Dedifferentiated amniotic fluid mesenchymal stem cell (primary cell): ENCODE measurements around the gene TMEM232.
"Not testable (repeated sequence)": the region's sequence is repeated elsewhere in the genome, so short reads cannot be mapped to it uniquely, and the experiment has no call there.

Source experiments
- DNase-seq: peaks from one replicate; pipeline ENCODE4 v3.0.0-alpha.2; 2016; ENCODE audit errors: extremely low spot score

The TMEM232 gene

DNA sequence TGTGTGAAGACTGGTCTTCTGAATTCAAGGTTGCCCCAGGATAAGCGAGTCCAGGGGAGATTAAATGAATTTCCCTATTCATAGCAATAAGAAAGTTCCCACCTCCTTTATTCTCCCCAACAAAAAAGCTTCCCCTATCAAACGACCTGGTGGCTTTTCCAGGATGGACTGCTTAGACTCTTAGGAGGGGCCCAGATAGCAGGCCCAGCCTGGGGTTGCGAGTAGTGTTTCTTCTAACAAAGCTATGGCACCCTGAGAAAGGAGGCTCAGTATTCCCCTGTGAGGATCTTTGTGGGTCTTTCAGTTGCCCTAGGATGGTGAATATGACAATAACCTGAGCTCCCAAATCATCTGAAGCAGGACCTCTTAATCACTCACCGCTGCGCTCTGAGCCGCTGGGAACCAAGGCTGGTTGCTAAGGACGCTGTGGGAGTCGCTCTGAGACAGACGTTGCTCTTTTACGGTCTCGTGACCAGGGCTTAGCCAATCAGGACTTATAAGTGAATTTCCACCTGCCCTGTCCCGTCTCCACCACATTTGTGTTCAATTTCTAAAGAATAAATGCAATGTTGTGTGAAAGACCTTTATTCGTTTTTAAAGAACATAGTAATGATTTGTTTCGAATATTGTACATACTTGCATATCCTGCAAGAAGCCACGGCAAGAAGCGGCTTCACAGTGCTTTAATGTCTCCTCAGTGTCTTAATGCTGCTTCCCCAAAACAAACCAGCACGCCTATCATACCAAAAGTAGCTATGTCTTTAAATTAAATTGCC lies at the start of gene TMEM232:
TMEM232 (minus strand) TSS at position 423 of the 776 bp plus-strand sequence. CDS start 59,319 bp downstream, outside the sequence.
- peak; percentile 19 for DNase-seq

DNA sequence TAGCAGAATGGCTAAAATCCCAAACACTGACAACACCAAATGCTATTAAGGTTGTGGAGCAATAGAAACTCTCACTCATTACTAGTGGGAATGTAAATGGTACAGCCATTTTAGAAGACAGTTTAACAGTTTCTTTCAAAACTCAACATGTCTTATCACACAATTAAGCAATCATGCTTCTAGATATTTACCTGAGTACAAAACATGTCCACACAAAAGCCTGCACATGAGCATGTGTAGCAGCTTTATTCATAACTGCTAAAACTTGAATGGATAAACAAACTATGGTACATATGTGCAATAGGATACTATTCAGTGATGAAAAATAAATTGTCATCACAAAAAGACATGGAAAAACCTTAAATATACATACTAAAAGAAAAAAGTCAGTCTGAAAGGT lies 43.8 kb upstream of the TMEM232 start:
- DNase-seq, result no peak

DNA sequence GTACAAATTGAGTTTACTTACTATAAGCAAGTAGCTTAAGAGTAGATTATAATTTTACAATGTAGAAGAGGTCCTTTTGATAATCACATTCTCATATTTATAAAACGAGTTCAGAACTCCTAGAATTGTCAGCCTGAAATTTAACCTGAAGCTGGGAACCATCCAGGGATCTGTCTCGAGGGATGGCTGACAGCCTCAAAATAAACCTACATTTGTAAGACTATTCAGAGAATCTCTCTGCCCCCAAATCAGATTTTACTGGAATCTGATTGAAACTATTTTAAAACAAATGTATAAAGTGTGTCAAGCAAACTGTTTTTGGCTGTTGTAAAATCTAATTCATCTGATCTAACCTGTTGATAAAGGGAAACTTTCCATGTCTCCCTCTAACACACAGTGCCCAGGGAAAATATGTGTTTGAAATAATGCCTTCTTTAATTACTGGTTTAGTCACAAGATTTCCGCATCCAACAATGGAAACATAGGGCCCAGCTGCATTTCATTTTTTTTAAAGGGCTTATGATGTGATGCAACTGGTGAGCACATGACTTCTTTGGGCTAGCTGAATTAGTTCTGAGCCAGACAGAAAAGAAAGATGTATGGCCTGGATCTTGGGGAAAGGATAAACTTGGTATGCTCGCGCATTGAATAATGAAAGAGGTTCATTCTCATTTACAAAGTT lies 42.7 kb upstream of the TMEM232 start:
- DNase-seq, result peak; percentile 93

DNA sequence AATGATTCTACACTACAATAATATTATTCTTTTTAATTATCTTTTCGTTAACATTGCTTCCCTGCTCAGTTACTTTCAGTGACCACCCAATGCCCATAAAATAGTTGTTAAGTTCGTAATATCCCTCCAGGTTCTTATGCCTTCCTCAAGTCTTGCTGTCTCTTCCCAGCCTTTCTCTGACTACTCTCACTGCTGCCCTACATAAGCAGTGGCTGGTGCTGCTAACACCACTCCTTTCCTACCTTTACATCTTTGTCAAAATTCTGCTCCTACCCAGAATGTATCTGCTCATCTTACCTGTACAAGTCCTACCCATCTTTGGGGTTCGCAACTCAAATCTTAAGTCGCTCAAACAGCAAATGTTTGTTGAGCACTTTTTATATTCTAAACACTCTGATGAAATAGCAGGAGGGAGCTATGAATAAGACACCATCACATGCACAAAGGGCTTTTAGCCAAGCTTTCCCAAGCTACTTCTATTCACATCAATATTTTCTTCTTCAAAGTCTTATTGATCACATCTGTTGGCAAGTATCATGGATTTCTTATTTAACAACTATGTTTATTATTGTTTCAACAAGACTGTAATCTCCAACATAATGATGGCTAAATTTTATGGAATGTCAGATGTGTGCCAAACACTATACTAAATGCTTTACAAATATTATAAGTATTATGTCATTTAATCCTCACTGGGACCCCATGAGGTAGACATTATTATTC lies 41.8 kb upstream of the TMEM232 start:
- peak; percentile 63 for DNase-seq

DNA sequence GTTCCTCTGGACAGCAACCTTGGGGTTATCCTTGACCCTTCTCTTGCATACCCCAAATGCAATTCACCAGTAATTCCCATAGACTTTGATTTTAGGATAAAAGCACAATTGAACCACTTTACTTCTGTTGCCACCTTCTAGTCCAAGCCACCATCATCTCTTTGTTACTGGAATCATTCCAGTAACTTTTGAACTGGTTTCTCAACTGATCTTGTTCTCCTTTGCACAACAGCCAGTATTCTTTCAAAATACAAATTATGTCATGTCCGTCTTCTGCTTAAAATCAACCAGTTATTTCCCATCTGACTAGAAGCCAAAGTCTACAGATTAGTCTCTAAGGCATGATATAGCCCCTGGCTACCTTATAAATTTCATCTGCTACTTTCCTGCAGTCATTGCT lies 33.7 kb upstream of the TMEM232 start:
- no peak for DNase-seq

DNA sequence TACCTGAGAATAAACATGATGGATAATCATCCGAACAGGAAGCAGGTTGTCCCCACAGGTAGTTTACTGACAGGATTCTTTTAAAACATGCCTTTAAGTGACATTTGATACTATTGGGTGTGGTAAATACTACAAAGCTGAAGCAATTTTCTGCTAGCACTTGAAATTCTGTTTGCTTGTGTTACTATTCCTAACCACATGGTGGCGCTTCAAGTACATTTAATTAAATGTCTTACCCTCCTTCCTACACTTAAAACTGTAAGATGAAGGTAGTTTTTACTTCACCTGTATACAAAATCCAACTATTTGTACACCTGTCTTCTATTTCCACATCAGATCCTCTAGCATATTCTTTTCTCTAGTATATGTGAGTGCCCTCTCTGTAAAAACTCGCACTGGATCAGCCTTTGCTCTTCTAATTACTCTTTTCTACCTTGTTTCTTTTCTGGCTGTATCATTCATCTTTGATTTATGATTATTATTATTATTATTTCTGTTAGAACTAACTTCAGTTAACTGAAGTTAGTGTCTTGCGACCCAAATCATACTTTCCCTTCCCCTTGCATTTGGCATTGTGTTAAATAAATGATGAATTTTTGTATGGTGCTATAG lies 30.8 kb upstream of the TMEM232 start:
- peak; percentile 75 for DNase-seq

DNA sequence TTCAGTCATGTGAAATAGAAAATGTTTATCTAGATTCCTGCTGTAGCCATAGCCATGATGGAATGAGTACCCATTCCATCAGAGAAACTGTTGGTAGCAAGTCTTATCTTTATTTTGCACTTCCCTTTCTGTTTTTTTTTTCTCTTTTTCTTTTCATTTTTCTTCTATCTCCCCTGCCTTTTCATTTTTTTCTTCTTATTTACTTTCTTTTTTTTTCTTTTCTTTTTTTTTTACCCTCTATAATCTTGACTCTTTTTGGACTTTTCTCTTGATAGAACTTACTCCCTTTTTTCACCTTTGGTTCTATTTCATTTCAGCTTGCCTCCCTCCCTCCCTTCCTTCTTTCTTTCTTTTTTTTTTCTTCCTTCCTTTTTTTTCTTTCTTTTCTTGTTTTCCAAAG lies 27.7 kb upstream of the TMEM232 start:
- DNase-seq, result no peak

DNA sequence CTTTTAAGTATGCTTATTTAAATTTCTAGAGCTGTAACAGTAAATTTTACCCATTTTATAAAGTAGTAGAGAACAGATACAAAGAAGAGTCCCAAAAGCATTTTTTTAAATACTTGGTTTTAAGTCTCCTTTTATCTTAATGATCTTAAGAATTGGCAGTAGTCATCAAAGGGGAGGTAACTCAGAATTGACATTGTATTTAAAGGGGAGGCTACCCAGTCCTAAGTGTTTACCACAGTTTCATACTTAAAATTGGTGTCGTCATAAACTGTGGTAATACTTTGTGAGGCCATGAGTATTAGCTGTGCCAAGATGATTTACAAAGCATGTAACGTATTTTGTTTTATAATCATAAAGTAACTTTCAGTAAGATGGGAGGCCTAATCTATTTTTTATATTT lies 27.1 kb upstream of the TMEM232 start:
- DNase-seq, result no peak

DNA sequence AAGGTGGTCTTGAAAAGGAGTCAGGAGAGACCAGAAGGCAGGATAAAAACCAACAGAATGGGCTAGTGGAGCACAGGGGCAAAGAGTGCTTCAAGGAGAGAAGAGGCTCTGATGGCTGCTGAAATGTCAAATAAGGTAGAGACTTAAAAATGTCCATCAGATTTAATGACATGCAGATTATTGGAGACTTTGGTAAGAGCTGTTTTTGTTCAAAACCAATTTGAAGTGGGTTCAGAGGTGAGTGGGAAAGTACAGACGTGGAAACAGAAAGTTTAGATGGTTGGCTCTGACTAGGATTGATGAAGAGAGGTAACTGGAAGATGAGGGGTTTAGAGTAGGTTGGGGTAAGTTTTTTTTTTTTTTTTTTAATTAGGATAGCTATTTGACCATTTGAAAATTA lies 26.5 kb upstream of the TMEM232 start:
- DNase-seq, result no peak

DNA sequence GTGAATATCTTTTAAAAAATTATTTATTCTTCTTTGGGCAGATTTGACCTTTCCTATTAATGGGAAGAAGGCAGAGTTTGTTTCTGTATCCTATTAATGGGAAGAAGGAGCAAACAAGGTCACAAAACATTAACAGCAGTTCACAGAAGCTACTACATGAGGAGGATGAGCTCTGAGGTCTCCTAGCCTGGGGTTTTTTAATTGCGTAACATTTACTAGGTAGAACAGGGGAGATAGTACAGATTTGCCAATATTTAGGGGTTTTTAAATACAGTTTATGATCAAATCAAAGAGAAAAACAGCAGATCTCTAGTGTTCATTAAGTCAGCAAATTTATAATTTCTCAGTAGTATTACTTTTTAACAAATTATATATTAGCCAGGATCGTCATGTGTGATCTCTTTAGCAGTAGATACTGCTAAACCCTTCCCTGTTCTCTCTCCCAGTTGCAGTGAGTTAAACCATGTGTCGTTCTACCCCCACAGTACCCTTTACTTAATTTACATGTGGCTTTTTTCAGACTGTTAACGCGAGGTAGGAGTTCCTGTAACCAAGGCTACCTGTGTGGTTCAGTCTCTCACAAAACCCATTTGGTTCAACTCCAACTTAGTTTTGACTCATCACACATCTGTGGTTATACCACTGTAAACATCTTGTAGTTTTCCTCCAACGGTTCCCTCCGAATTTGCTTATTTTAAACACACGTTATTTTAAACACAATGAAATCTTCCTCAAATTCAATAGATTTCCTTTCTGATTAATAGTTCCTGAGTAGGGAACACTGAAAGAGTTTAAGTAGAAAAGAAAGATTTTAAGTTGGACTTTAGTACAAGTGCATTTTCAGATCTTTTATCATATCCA lies 25.7 kb upstream of the TMEM232 start:
- DNase-seq, result no peak

DNA sequence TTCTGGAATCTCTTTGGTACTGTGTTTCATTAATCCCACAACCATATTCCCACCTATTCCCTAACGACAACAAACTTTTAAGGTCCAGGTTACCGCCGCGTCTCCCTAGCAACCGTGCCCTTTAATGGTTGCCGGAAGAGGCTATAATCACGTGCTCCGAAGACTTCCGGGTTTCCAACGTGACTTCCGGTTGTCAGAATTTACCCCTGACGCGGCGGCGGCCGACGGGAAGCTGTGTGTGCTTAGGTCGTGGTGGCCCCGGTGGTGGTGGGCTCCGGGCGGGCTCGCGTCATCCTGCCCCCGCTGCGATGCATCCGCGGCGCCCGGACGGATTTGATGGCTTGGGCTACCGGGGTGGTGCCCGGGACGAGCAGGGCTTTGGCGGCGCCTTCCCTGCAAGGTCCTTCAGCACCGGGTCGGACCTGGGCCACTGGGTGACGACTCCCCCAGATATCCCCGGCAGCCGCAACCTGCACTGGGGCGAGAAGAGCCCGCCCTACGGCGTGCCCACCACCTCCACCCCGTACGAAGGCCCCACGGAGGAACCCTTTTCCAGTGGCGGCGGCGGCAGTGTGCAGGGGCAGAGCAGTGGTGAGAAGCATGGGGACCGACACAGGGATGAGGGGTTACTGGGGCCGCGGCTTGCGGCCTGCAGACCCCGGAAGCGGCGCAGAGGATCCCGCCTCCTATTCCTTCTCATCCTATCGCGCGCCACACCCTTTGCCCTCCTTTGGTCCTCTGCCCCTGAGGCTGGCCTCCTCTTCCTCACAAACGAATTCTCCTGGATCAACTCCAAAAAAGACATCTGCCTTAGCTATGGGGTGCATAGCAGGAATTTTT lies 12.6 kb upstream of the TMEM232 start, which contains the start of gene SLC25A46:
SLC25A46 (plus strand) TSS at position 196 of the 840 bp plus-strand sequence; CDS start at position 309, 113 bp downstream.
- DNase-seq, result peak; percentile 91

DNA sequence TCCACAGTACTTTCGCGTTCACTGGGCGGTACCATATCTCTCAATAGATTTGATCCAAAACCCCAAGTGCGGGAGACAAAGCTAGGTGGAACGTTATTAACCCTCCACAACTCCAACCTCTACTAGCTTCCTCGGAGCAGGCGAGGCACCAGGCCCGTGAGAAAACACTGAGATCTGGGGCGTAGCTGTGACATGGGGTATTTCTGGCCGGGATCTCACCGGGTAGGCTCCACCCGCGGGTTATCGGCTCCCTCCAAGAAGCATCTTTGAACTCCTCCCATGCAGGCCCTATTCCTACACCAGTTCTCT lies 12.0 kb upstream of the TMEM232 start:
- DNase-seq, result no peak

DNA sequence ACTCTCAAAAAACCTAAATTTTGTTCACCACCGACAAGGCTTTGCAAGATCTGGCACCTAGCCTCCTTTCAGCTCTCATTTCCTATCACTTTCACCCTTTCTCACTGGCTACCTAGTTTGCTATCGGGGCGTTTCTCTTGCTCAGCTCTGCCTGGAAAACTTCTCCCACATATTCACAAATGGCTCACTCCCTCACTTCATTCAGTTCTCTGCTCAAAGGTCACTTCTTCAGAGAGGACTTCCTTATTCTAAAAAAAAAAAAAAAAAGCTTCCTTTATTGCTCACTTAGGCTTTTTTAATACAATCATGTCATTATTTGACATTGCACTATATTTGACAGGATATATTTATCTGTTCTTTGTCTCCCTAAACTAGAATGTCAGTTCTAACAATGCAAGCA lies 10.3 kb upstream of the TMEM232 start:
- no peak for DNase-seq

DNA sequence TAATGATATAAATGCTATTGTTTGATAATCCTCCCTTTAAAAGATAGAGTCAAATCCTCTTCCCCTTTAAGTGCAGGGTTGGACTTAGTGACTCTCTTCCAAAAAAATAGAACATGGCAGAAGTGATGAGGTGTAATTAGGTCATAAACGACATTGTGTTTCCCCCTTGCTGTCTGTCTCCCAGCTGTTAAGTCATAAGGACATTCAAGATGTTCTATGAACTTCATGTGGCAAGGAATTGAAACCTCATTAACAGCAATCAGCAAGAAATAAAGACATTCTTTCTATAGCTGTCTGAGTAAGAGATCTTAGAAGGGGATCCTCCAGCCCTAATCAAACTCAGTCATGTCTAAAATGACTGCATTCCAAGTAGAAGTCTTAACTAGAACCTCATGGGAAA lies 9.1 kb upstream of the TMEM232 start:
- no peak for DNase-seq

DNA sequence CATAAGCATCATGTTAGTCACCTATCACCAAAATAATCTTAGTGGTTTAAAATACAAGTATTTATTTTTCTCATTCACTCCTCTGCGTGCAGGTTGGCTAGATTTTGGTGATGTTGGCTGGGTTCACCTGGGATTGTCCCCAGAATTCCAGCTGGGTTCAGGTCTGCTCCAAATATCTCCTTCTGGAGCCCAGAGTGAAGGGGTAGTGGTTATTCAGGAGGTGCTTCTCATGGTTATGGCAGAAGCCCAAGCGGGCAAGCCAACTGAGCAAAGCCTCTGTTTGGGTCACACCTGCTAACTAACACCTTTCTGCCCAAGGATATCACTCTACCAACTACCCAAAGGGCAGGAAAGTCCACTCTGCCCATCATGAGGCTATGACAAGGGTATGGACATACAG lies 7.6 kb upstream of the TMEM232 start:
- DNase-seq, result no peak

DNA sequence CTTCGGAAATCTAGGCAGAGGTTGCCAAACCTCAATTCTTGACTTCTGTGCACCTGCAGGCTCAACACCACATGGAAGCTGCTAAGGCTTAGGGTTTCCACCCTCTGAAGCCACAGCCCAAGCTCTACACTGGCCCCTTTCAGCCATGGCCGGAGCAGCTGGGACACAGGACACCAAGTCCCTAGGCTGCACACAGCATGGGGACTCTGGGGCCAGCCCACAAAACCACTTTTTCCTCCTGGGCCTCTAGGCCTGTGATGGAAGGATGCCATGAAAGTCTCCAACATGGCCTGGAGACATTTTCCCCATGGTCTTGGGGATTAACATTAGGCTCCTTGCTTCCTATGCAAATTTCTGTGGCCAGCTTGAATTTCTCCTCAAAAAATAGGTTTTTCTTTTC lies 5.0 kb upstream of the TMEM232 start:
- DNase-seq, result not testable (repeated sequence)

DNA sequence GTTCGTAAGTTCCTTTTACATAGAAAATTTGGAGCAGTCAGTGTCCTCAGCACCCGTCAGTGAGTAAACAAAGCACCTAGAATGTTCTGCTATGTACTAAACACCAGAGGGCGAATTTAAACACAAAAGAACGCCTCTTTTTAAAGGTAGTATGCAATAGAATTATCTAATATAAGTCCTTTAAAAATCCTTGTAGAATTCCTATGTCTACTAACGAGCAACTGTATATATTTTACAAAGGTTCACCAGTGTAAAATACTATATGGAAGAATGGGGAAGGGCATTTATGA lies 499 bp upstream of the TMEM232 start:
- DNase-seq, result no peak

DNA sequence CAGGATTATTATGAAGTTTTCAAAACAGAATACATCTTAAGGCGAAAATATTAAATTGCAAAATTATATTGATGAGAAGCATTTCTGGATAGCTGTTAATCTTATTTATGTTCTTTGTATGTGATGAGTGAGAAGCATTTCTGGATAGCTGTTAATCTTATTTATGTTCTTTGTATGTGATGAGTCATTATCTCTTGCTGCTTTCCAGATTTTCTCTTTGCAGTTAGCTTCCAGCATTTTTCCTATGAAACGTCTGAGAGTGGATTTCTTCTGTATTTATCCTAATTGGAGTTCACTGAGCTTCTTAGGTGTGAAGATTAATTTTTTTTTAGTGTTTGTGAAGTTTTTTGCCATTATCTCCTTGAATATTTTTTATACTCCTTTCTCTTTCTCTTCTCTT lies 8.2 kb downstream of the TMEM232 start:
- no peak for DNase-seq

DNA sequence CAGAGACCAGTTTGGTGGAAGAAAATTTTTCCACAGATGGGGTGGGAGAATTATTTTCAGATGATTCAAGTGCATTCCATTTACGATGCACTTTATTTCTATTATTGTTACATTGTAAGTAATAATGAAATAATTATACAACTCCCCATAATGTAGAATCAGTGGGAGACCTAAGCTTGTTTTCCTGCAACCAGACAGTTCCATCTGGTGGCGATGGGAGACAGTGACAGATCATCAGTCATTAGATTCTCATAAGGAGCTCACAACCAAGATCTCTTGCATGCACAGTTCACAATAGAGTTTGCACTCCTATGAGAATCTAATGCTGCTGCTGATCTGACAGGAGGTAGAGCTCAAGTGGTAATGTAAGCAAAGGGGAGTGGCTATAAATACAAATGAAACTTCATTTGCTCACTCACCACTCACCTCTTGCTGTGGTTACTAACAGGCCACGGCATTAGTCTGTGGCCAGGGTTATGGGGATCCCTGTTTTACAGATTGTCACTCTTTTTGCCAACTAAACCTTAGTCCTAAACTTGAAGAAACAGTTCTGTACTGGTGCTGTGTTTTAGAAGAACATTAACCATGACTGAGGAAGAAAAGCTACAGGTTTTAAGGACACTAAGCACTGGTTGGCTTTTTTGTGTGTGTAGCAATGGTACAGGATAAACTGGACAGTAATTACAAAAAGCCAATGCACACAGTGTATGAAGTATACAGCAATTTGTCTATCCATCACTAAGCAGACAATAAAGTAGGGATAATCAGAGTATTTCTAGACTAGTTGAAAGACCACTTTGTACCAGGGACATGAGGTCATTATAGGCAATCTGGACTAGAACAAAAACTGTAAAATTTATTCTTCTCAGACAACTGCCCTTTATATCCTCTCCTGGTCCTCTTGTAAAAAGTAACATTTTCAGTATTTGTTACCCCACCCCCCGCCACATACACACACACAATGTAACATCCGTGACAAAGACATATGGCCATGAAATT lies 9.9 kb downstream of the TMEM232 start:
- DNase-seq, result no peak
